SU-DHL-6 (cell line): ENCODE data around the gene OAS1.

Experiments
- H2AFZ ChIP-seq: fragments of 200-600 bp; sonication (generic); 2 replicates; pipeline ENCODE4 v1.6.1; 2014; ENCODE audit warnings: low read depth, mild to moderate bottlenecking, moderate library complexity, mixed read lengths, antibody characterized with exemption, low read length; ENCODE audit not compliant: severe bottlenecking
- H3F3A ChIP-seq: fragments of 200-600 bp; shearing (Covaris generic); 2 replicates; pipeline ENCODE4 v1.6.0; 2016; ENCODE audit warnings: antibody characterized with exemption, mild to moderate bottlenecking; ENCODE audit not compliant: insufficient read depth
- H3K27ac ChIP-seq: fragments of 200-600 bp; sonication (generic); 2 replicates; pipeline ENCODE4 v1.5.1; 2016; ENCODE audit warnings: low read depth, mild to moderate bottlenecking, low read length, moderate library complexity, mixed read lengths
- H3K27me3 ChIP-seq: fragments of 200-600 bp; sonication (generic), shearing (Covaris generic); 2 replicates; pipeline ENCODE4 v1.6.0; 2014; ENCODE audit warnings: mild to moderate bottlenecking, low read length
- H3K36me3 ChIP-seq: fragments of 200-600 bp; sonication (generic); 2 replicates; pipeline ENCODE4 v1.6.1; 2014; ENCODE audit warnings: mild to moderate bottlenecking, low read length, mixed read lengths
- H3K4me2 ChIP-seq: fragments of 300-600, 200-600 bp; shearing (Covaris generic), sonication (generic); 2 replicates; pipeline ENCODE4 v1.6.0; 2014; ENCODE audit warnings: low read length, low read depth, mild to moderate bottlenecking; ENCODE audit not compliant: poor library complexity, severe bottlenecking
- H3K4me3 ChIP-seq: fragments of 200-600 bp; sonication (generic); 2 replicates; pipeline ENCODE4 v1.5.1; 2014; ENCODE audit warnings: antibody characterized with exemption, low read length, mild to moderate bottlenecking, mixed read lengths; ENCODE audit not compliant: insufficient read depth, poor library complexity, severe bottlenecking
- H3K79me2 ChIP-seq: fragments of 200-600 bp; sonication (generic); 2 replicates; pipeline ENCODE4 v1.6.1; 2014; ENCODE audit warnings: mild to moderate bottlenecking, low read length, moderate library complexity; ENCODE audit not compliant: insufficient read depth
- H3K9ac ChIP-seq: fragments of 200-600 bp; sonication (generic); 2 replicates; pipeline ENCODE4 v1.7.0; 2014; ENCODE audit warnings: mild to moderate bottlenecking, low read length
- H3K9me2 ChIP-seq: fragments of 200-600 bp; sonication (generic); replicated peaks from 2 replicates; pipeline ENCODE4 v1.6.1; 2014; ENCODE audit warnings: low read length; ENCODE audit not compliant: insufficient read depth
- H3K9me3 ChIP-seq: fragments of 200-600 bp; sonication (generic); 2 replicates; pipeline ENCODE4 v1.6.1; 2014; ENCODE audit warnings: low read length, mixed read lengths; ENCODE audit not compliant: insufficient read depth
- H4K20me1 ChIP-seq: fragments of 200-600 bp; sonication (generic); 2 replicates; pipeline ENCODE4 v1.6.1; 2014; ENCODE audit warnings: low read depth, mild to moderate bottlenecking, antibody characterized with exemption, low read length, moderate library complexity, mixed read lengths
- EZH2phosphoT487 ChIP-seq: fragments of 200-600 bp; sonication (generic), shearing (Covaris generic); conservative IDR thresholded peaks from 2 replicates; pipeline ENCODE4 v1.6.1; 2018; ENCODE audit warnings: mild to moderate bottlenecking, antibody characterized with exemption, low read length, moderate library complexity, mixed read lengths
- TF ChIP-seq, protein P1 (sequence below): fragments of 200-600 bp; sonication (generic); IDR thresholded peaks from one replicate; pipeline ENCODE4 v1.5.1; 2017; ENCODE audit warnings: antibody characterized with exemption, mild to moderate bottlenecking, low read length, moderate library complexity; ENCODE audit not compliant: insufficient read depth, poor library complexity, severe bottlenecking

OAS1 gene

DNA sequence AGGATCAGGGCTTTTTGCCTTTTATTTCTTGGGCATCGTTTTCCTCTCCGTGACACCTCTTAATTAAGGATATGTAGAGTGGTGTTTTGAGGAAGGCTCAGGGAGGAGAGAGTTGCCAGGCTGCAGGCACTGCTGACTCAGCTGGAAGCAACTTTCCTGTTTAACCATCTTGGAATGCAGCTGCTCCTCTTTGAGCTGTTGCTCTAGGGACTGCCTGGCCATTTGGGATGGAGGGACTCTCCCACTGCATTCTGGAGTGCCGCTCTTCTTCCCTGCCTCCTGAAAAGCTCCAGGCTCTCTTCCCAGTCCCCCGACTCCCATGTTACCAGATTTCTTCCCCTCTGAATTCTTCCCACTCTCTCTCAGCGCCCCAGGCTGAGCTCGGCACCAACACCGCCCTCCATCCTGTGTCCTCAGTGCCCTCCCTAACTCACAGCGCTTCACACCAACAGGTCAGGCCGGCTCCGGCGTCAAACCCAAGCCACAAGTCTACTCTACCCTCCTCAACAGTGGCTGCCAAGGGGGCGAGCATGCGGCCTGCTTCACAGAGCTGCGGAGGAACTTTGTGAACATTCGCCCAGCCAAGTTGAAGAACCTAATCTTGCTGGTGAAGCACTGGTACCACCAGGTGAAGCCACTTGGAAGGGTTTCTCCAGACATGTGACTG is 37.4 kb downstream of the OAS1 start:
- H3K79me2 ChIP-seq = no peaks in the 10 kb centered on the region
- H3K36me3 ChIP-seq = no peaks in the 10 kb centered on the region
- no peak overlapping the region for H2AFZ ChIP-seq
- no peaks in the 10 kb centered on the region for H3K9me2 ChIP-seq
- no peak overlapping the region for H3K4me2 ChIP-seq
- no peak overlapping the region for H3K9ac ChIP-seq
- no peak overlapping the region for H3K4me3 ChIP-seq
- H3F3A ChIP-seq = no peaks in the 10 kb centered on the region
- TF ChIP-seq, protein P1, sequence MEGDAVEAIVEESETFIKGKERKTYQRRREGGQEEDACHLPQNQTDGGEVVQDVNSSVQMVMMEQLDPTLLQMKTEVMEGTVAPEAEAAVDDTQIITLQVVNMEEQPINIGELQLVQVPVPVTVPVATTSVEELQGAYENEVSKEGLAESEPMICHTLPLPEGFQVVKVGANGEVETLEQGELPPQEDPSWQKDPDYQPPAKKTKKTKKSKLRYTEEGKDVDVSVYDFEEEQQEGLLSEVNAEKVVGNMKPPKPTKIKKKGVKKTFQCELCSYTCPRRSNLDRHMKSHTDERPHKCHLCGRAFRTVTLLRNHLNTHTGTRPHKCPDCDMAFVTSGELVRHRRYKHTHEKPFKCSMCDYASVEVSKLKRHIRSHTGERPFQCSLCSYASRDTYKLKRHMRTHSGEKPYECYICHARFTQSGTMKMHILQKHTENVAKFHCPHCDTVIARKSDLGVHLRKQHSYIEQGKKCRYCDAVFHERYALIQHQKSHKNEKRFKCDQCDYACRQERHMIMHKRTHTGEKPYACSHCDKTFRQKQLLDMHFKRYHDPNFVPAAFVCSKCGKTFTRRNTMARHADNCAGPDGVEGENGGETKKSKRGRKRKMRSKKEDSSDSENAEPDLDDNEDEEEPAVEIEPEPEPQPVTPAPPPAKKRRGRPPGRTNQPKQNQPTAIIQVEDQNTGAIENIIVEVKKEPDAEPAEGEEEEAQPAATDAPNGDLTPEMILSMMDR = no peak
- no peak for TF ChIP-seq EZH2phosphoT487
- no peaks in the 10 kb centered on the region for H3K9me3 ChIP-seq
- H3K27me3 ChIP-seq = no peaks in the 10 kb centered on the region
- no peaks in the 10 kb centered on the region for H4K20me1 ChIP-seq
- H3K27ac ChIP-seq = no peak overlapping the region

DNA sequence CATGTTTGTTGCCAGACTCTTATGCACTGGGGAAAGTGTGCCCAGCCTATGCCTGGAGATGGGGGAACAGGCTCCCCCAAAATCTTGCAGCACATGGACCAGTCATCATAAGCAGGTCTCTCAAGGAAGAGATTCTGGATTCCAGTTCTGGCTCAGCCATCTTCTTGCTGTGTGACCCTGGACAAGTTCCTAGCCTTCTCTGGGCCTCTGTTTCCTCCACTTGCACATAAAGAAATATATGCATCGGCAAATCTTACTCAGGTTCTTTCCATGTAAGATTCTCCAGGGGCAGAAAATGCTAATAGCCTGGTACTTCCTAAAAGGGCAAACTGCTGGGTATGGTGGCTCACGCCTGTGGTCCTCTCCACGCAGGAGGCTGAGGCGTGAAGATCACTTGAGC is 38.8 kb downstream of the OAS1 start:
- H3K4me2 ChIP-seq = no peak overlapping the region
- H3K27ac ChIP-seq = no peak overlapping the region
- TF ChIP-seq, protein P1 = no peak
- TF ChIP-seq EZH2phosphoT487 = no peak
- no peaks in the 10 kb centered on the region for H3K9me3 ChIP-seq
- H4K20me1 ChIP-seq = no peaks in the 10 kb centered on the region
- no peak overlapping the region for H2AFZ ChIP-seq
- H3K9me2 ChIP-seq = no peaks in the 10 kb centered on the region
- H3K27me3 ChIP-seq = no peaks in the 10 kb centered on the region
- H3K79me2 ChIP-seq = no peaks in the 10 kb centered on the region
- no peaks in the 10 kb centered on the region for H3K36me3 ChIP-seq
- no peak overlapping the region for H3K4me3 ChIP-seq
- H3K9ac ChIP-seq = no peak overlapping the region
- H3F3A ChIP-seq = no peaks in the 10 kb centered on the region

DNA sequence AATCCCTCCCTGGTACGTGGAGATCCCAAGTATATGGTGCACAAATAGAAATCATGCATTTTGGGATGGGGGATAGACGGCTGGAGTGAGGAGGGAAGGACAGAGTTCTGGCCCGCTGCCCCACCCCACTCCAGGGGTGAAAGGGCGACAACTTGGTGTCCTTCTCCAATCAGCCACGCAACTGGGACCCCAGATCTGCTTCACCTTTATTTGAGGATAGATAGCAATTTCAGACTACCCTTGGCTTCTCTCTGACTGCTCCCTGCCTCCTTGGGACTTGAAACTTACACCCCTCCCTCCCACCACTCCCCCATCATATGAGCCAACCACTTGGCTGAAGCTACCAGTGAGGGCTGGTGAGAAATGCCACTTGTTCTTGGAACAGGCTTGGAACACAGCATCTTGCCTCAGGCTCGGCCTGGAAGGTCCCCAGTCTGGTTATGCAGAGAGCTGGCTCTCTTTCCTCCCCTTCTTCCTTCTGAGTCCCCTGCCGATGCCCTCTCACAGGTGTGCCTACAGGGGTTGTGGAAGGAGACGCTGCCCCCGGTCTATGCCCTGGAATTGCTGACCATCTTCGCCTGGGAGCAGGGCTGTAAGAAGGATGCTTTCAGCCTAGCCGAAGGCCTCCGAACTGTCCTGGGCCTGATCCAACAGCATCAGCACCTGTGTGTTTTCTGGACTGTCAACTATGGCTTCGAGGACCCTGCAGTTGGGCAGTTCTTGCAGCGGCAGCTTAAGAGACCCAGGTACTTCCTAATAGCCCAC is 39.7 kb downstream of the OAS1 start:
- Histone ChIP-seq H3K4me3 (no peak overlapping the region), H3K79me2 (no peaks in the 10 kb centered on the region), H3K36me3 (no peaks in the 10 kb centered on the region), H3F3A (no peaks in the 10 kb centered on the region), H3K9me2 (no peaks in the 10 kb centered on the region), H3K27me3 (no peaks in the 10 kb centered on the region), H2AFZ (no peak overlapping the region), H3K27ac (no peak overlapping the region), H3K9ac (no peak overlapping the region), H4K20me1 (no peaks in the 10 kb centered on the region), H3K4me2 (no peak overlapping the region), H3K9me3 (no peaks in the 10 kb centered on the region)
- no peak for TF ChIP-seq EZH2phosphoT487
- TF ChIP-seq, protein P1 = no peak
